Cardiac muscle cell (in vitro differentiated cells and primary cell): ENCODE data around the gene SEC14L6. TPM values are rescaled to one million over a fixed set of nuclear protein-coding genes. Genes with fewer than 3 reads are reported as not detected.

Experiments
- DNase-seq, 2 donors: peaks; one replicate each; pipeline versions ENCODE4 v3.0.0 to v3.0.0-alpha.2; 2010 to 2017; ENCODE audit warnings: low read depth in 1 of 2, low spot score in 1 of 2
- H3K27ac ChIP-seq: fragments of 200-600 bp; sonication (generic); 2 replicates; pipeline ENCODE4 v1.5.1; 2016
- H3K27me3 ChIP-seq: fragments of 200-600 bp; sonication (generic); 2 replicates; pipeline ENCODE4 v1.6.0; 2016; ENCODE audit warnings: control low read depth
- H3K36me3 ChIP-seq: fragments of 200-600 bp; sonication (generic); 2 replicates; pipeline ENCODE4 v1.5.1; 2016; ENCODE audit warnings: control low read depth
- H3K4me1 ChIP-seq: fragments of 200-600 bp; sonication (generic); 2 replicates; pipeline ENCODE4 v1.8.1; 2017; ENCODE audit warnings: low read depth, mild to moderate bottlenecking, mixed run types
- H3K4me3 ChIP-seq: fragments of 200-600 bp; sonication (generic); 2 replicates; pipeline ENCODE4 v1.5.1; 2016; ENCODE audit warnings: mild to moderate bottlenecking
- H3K9me3 ChIP-seq: fragments of 200-600 bp; sonication (generic); 2 replicates; pipeline ENCODE4 v1.5.1; 2017; ENCODE audit warnings: low read depth, mild to moderate bottlenecking, control low read depth
- polyA plus RNA-seq: library from polyadenylated mRNA; unstranded; fragments of >200 nt; fragmentation: Nextera tagmentation; extraction: Ambion mirVana; gene quantifications from 2 replicates; pipeline ENCODE4 v1.2.1, GENCODE V29; 2016
- total RNA-seq: library from RNA; depleted of rRNA; stranded (reverse); fragments of >200 nt; gene quantifications from 2 replicates; pipeline ENCODE4 v1.2.3, GENCODE V29; 2016
- TF ChIP-seq, protein P1 (sequence below): IDR thresholded peaks from 2 replicates; pipeline ENCODE4 v1.5.1; 2012; ENCODE audit warnings: low read depth, mild to moderate bottlenecking, low read length

The SEC14L6 gene
- total and polyA plus RNA-seq, 2 experiments from 2014 or later = 2.2 to 4.7 TPM

DNA sequence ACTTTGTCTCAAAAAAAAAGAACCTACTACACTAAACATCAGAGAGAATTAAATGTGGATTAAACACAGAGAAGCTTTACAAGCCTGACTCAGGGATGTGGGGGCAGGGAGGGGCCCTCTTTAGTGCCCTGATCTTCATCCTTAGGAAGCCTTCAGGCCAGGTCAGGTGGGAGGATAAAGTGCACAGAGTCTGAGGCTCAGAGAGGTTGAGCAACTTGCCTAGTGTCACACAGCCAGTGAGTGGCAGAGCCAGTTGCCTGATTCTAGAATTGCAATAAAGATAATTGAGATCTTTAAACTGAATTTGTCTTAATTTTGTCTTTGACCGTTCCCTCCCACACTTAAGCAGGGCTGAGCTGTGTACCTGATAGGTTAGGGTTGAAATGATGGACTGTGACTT is 7.2 kb downstream of the SEC14L6 start:
- Histone ChIP-seq H3K9me3 (no peaks in the 10 kb centered on the region), H3K4me3 (no peak overlapping the region), H3K27me3 (peaks cover 9% of the 10 kb centered on the region), H3K4me1 (no peaks in the 10 kb centered on the region), H3K27ac (no peak overlapping the region), H3K36me3 (no peaks in the 10 kb centered on the region)
- no peak for DNase-seq
- TF ChIP-seq, protein P1, sequence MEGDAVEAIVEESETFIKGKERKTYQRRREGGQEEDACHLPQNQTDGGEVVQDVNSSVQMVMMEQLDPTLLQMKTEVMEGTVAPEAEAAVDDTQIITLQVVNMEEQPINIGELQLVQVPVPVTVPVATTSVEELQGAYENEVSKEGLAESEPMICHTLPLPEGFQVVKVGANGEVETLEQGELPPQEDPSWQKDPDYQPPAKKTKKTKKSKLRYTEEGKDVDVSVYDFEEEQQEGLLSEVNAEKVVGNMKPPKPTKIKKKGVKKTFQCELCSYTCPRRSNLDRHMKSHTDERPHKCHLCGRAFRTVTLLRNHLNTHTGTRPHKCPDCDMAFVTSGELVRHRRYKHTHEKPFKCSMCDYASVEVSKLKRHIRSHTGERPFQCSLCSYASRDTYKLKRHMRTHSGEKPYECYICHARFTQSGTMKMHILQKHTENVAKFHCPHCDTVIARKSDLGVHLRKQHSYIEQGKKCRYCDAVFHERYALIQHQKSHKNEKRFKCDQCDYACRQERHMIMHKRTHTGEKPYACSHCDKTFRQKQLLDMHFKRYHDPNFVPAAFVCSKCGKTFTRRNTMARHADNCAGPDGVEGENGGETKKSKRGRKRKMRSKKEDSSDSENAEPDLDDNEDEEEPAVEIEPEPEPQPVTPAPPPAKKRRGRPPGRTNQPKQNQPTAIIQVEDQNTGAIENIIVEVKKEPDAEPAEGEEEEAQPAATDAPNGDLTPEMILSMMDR = no peak

DNA sequence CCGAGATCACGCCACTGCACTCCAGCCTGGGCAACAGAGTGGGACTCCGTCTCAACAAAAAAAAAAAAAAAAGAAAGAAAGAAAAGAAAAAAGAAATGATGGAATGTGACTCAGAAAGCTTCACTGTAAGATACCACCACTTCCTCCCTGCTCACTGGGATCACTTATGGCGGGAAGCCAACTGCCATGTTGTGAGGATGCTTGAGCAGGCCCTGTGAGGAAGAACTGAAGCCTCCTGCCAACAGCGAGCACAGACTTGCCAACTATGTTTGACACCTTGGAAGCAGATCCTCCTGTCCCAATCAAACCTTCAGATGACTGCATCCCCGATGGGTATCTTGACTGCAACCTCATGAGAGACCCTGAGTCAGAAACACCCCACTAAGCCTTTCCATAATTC is 8.3 kb downstream of the SEC14L6 start:
- H3K27ac ChIP-seq = no peak overlapping the region
- H3K27me3 ChIP-seq = peaks cover 4% of the 10 kb centered on the region
- TF ChIP-seq, protein P1 = no peak
- H3K4me1 ChIP-seq = no peaks in the 10 kb centered on the region
- peak in 1 of 2 donors; percentile 65 for DNase-seq
- H3K4me3 ChIP-seq = no peak overlapping the region
- no peaks in the 10 kb centered on the region for H3K9me3 ChIP-seq
- H3K36me3 ChIP-seq = no peaks in the 10 kb centered on the region

DNA sequence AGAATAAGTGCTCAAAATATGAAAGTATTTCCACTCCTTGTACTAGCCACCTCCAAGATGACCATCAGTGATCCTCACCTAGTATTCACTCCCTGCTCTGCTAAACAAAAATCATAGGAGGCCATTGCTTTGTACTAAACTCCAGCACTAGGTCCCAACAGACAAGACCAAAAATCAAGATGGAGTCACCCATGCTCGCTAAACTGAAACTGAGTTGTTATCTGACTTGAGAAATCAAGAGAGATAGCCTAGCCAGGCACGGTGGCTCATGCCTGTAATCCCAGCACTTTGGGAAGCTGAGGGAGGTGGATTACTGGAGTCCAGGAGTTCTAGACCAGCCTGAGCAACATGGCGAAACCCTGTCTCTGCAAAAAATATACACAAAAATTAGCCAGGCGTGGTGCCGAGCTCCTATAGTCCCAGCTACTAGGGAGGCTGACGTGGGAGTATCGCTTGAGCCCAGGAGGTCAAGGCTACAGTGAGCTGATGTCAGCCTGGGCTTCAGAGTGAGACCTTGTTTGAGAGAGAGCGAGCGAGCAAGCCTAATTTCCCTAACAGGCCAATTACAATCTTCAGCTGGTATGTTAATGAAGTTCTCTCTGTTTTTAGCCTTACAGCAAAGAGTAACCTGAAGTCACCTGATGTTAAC is 9.3 kb downstream of the SEC14L6 start:
- Histone ChIP-seq H3K27me3 (no peaks in the 10 kb centered on the region), H3K4me1 (peaks cover under 1% of the 10 kb centered on the region)
- TF ChIP-seq, protein P1 = no peak

DNA sequence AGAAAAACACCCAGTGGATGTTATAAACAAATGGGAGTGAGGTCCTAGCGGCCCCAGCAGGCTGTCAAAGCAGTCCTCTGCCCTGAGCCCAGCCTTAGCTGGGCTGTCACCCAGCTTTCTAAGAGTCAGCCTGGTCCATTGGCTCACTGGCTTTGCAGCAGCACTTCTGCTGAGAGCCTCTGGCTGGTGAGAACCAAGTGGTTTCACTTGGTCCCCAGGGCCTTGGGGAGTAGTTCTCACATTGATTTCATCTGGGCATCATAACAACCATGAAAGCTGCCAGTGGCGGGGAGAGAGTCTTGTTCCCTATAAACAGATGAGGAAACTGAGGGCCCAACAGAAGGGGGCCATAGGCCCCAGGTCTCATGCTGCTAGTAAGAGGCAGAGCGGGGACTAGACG is 11.4 kb downstream of the SEC14L6 start:
- no peak overlapping the region for H3K4me3 ChIP-seq
- H3K4me1 ChIP-seq = peaks cover 9% of the 10 kb centered on the region
- H3K9me3 ChIP-seq = no peaks in the 10 kb centered on the region
- no peak overlapping the region for H3K27ac ChIP-seq
- DNase-seq = no peak
- TF ChIP-seq, protein P1 = no peak
- H3K27me3 ChIP-seq = no peaks in the 10 kb centered on the region
- H3K36me3 ChIP-seq = no peaks in the 10 kb centered on the region

More for the DNA sequence above, 9.3 kb downstream of the SEC14L6 start:
- Histone ChIP-seq H3K9me3 (no peaks in the 10 kb centered on the region), H3K36me3 (no peaks in the 10 kb centered on the region), H3K27ac (no peak overlapping the region), H3K4me3 (no peak overlapping the region)
- no peak for DNase-seq

DNA sequence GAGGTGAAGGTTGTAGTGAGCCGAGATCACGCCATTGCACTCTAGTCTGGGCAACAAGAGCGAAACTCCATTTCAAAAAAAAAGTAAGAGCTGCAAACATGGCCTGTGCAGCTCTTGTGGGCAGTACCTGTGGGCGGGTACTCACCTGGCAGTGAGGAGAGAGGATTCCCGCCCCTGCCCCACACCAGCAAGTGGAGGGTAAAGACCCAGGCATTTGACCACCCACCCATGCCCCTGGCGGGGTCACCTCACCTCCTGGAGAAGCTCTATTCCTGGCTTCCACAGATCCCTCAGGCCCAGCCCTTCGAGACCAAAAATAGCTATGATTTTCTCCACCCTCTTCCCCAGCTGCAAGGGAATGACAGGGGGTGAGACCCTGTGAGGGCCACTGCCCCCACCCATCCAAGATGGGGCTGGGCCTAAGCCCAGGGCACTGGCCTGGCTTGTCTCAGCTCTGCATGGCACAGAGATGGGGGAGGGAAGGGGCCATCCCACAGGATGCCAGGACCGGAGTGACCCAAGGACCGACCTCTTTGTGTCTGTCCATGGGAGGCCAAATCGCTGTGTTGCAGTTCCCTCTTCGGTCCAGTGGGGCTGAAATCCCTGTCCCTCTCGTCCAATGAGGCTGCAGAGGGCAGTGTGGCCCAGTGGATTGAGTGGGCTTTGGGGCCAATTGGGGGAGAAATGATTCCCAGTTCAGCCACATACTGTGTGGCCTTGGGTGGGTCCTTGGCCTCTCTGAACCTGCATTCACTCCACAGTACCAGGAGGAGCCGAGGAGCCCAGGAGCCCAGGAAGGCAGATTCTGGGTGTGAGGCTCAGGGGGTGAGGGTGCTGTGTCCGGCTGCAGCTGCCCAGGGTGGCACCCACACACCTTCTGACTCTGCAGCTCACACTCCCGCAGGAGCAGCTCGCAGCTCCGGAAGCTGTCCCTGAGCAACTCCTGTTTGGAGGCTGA is 14.6 kb downstream of the SEC14L6 start:
- H3K27me3 ChIP-seq = no peaks in the 10 kb centered on the region
- H3K36me3 ChIP-seq = no peaks in the 10 kb centered on the region
- TF ChIP-seq, protein P1 = no peak
- no peak for DNase-seq
- H3K4me1 ChIP-seq = peaks cover 9% of the 10 kb centered on the region
- no peaks in the 10 kb centered on the region for H3K9me3 ChIP-seq
- no peak overlapping the region for H3K27ac ChIP-seq
- no peak overlapping the region for H3K4me3 ChIP-seq
